MM.1S (cell line): ENCODE results near the gene ALDH3B2.

ENCODE experiments used
- DNase-seq: peaks from one replicate; pipeline ENCODE4 v3.0.0-alpha.2; 2015
- H2AFZ ChIP-seq: fragments of 300-600 bp; sonication (generic); 2 replicates; pipeline ENCODE4 v1.6.0; 2016; ENCODE audit warnings: antibody characterized with exemption, low read length
- H3F3A ChIP-seq: fragments of 300-600 bp; sonication (generic); 2 replicates; pipeline ENCODE4 v1.6.1; 2016; ENCODE audit warnings: mild to moderate bottlenecking, antibody characterized with exemption, low read length, moderate library complexity, mixed read lengths; ENCODE audit not compliant: insufficient read depth
- H3K27ac ChIP-seq: fragments of 300-600 bp; sonication (generic); 2 replicates; pipeline ENCODE4 v1.5.1; 2016; ENCODE audit warnings: mild to moderate bottlenecking, low read length
- H3K27me3 ChIP-seq: fragments of 300-600 bp; sonication (generic); replicated peaks from 2 replicates; pipeline ENCODE4 v1.6.0; 2016; ENCODE audit warnings: low read length; ENCODE audit not compliant: insufficient read depth
- H3K36me3 ChIP-seq: fragments of 300-600 bp; sonication (generic); replicated peaks from 2 replicates; pipeline ENCODE4 v1.6.1; 2016; ENCODE audit warnings: mild to moderate bottlenecking, low read length, mixed read lengths; ENCODE audit not compliant: insufficient read depth
- H3K4me1 ChIP-seq: fragments of 300-600 bp; sonication (generic); 2 replicates; pipeline ENCODE4 v1.6.1; 2016; ENCODE audit warnings: low read length, mixed read lengths
- H3K4me2 ChIP-seq: fragments of 300-600 bp; sonication (generic); 2 replicates; pipeline ENCODE4 v1.6.0; 2016; ENCODE audit warnings: low read depth, low read length
- H3K4me3 ChIP-seq: fragments of 300-600 bp; sonication (generic); 2 replicates; pipeline ENCODE4 v1.5.1; 2016; ENCODE audit warnings: low read length, mixed read lengths
- H3K79me2 ChIP-seq: fragments of 300-600 bp; sonication (generic); 2 replicates; pipeline ENCODE4 v1.6.1; 2016; ENCODE audit warnings: mixed run types, low read length, mixed read lengths
- H3K9ac ChIP-seq: fragments of 300-600 bp; sonication (generic); 2 replicates; pipeline ENCODE4 v1.6.1; 2016; ENCODE audit warnings: low read length, mixed read lengths
- H3K9me2 ChIP-seq: fragments of 300-600 bp; sonication (generic); replicated peaks from 2 replicates; pipeline ENCODE4 v1.6.1; 2016; ENCODE audit warnings: mild to moderate bottlenecking, low read length, mixed read lengths; ENCODE audit not compliant: insufficient read depth
- H3K9me3 ChIP-seq: fragments of 300-600 bp; sonication (generic); replicated peaks from 2 replicates; pipeline ENCODE4 v1.6.1; 2016; ENCODE audit warnings: mild to moderate bottlenecking, low read length, mixed read lengths; ENCODE audit not compliant: insufficient read depth
- H4K20me1 ChIP-seq: fragments of 300-600 bp; sonication (generic); 2 replicates; pipeline ENCODE4 v1.6.1; 2016; ENCODE audit warnings: mild to moderate bottlenecking, low read length, moderate library complexity, mixed read lengths; ENCODE audit not compliant: insufficient read depth
- CTCF ChIP-seq: fragments of 300-600 bp; sonication (generic); IDR thresholded peaks from 2 replicates; pipeline ENCODE4 v1.5.1; 2016; ENCODE audit warnings: antibody characterized with exemption, low read length, mixed read lengths
- EZH2 ChIP-seq: fragments of 300-600 bp; sonication (generic); optimal IDR thresholded peaks from 2 replicates; pipeline ENCODE3; 2017; ENCODE audit warnings: low read depth, mild to moderate bottlenecking, antibody characterized with exemption, low read length, mixed read lengths
- EZH2phosphoT487 ChIP-seq: fragments of 300-600 bp; sonication (generic); IDR thresholded peaks from 2 replicates; pipeline ENCODE4 v1.6.1; 2018; ENCODE audit warnings: antibody characterized with exemption, low read length

Gene ALDH3B2

GRCh38 chr11:67657300-67657699 lies 17.1 kb downstream of the ALDH3B2 start:
- Histone ChIP-seq H3K9me3 (no peaks in the 10 kb centered on the region), H3K9me2 (no peaks in the 10 kb centered on the region), H3K36me3 (no peaks in the 10 kb centered on the region), H3K27ac (no peak overlapping the region), H4K20me1 (no peaks in the 10 kb centered on the region), H3K4me3 (no peak overlapping the region), H3K9ac (no peak overlapping the region), H2AFZ (no peak overlapping the region), H3F3A (peaks cover 10% of the 10 kb centered on the region), H3K27me3 (peaks cover 9% of the 10 kb centered on the region), H3K4me1 (peaks cover 10% of the 10 kb centered on the region), H3K79me2 (no peaks in the 10 kb centered on the region), H3K4me2 (no peak overlapping the region)
- TF ChIP-seq CTCF (no peak), EZH2phosphoT487 (no peak), EZH2 (no peak)
- DNase-seq: no peak

GRCh38 chr11:67656278-67656922 lies 18.0 kb downstream of the ALDH3B2 start:
- H3K27me3 ChIP-seq: no peaks in the 10 kb centered on the region; the same call in none of the 2 replicates
- H3K4me1 ChIP-seq: peaks cover 10% of the 10 kb centered on the region
- H2AFZ ChIP-seq: no peak overlapping the region
- H3K9me2 ChIP-seq: no peaks in the 10 kb centered on the region
- no peak overlapping the region for H3K4me2 ChIP-seq
- H3K4me3 ChIP-seq: no peak overlapping the region
- no peak overlapping the region for H3K9ac ChIP-seq
- H4K20me1 ChIP-seq: no peaks in the 10 kb centered on the region
- peaks cover 10% of the 10 kb centered on the region for H3F3A ChIP-seq
- H3K27ac ChIP-seq: no peak overlapping the region
- no peaks in the 10 kb centered on the region for H3K9me3 ChIP-seq
- TF ChIP-seq EZH2: no peak
- TF ChIP-seq EZH2phosphoT487: no peak
- TF ChIP-seq CTCF: no peak
- H3K79me2 ChIP-seq: no peaks in the 10 kb centered on the region
- DNase-seq: no peak
- no peaks in the 10 kb centered on the region for H3K36me3 ChIP-seq

GRCh38 chr11:67654225-67654624 lies 20.2 kb downstream of the ALDH3B2 start:
- no peaks in the 10 kb centered on the region for H3K36me3 ChIP-seq
- no peak for DNase-seq
- H4K20me1 ChIP-seq: no peaks in the 10 kb centered on the region
- no peak overlapping the region for H3K9ac ChIP-seq
- H3K9me2 ChIP-seq: no peaks in the 10 kb centered on the region
- no peak overlapping the region for H2AFZ ChIP-seq
- H3K4me3 ChIP-seq: no peak overlapping the region
- H3K79me2 ChIP-seq: no peaks in the 10 kb centered on the region
- no peak overlapping the region for H3K27ac ChIP-seq
- H3K4me1 ChIP-seq: peaks cover 18% of the 10 kb centered on the region
- no peak overlapping the region for H3K4me2 ChIP-seq
- H3K27me3 ChIP-seq: no peaks in the 10 kb centered on the region
- H3K9me3 ChIP-seq: no peaks in the 10 kb centered on the region
- TF ChIP-seq EZH2: no peak
- TF ChIP-seq EZH2phosphoT487: no peak
- TF ChIP-seq CTCF: no peak
- H3F3A ChIP-seq: peaks cover 15% of the 10 kb centered on the region
